Sigmoid colon (tissue), 4 donors: ENCODE measurements around the gene CCNA1.

Experiments
- CTCF ChIP-seq, 4 experiments: fragments of 450-650 bp in 3 of 4; fragments of 200-600 bp in 1 of 4; IDR thresholded peaks; one replicate each; pipeline ENCODE4 v1.5.1; 2016 to 2019; ENCODE audit warnings: antibody characterized with exemption in 4 of 4, mild to moderate bottlenecking in 3 of 4, moderate library complexity in 2 of 4
- EP300 ChIP-seq, 4 donors: sonication (generic); formaldehyde crosslinking; IDR thresholded peaks; one replicate each; pipeline ENCODE4 v1.6.1; 2017; ENCODE audit warnings: antibody characterized with exemption in 4 of 4
- POLR2A ChIP-seq, 2 donors: fragments of 450-650 bp; IDR thresholded peaks; one replicate each; pipeline ENCODE4 v1.6.1; 2016; ENCODE audit warnings: antibody characterized with exemption in 2 of 2, mild to moderate bottlenecking in 2 of 2, moderate library complexity in 2 of 2
- POLR2AphosphoS5 ChIP-seq, 4 donors: sonication (generic); formaldehyde crosslinking; IDR thresholded peaks; one replicate each; pipeline ENCODE4 v1.6.1; 2017; ENCODE audit warnings: antibody characterized with exemption in 4 of 4

GRCh38 chr13:36395280-36395679 is 37.0 kb upstream of the CCNA1 start:
- peak in 2 of 4 experiments; percentile 24 to 47 for TF ChIP-seq CTCF (IDR thresholded peaks at IDR 0.05)
- TF ChIP-seq POLR2A (IDR thresholded peaks at IDR 0.05), result no peak
- no peak for TF ChIP-seq POLR2AphosphoS5 (IDR thresholded peaks at IDR 0.05)
- no peak for TF ChIP-seq EP300 (IDR thresholded peaks at IDR 0.05)
